Body of pancreas (tissue), 4 donors: ENCODE results near the gene ZC3H12C. TPM values are rescaled to one million over a fixed set of nuclear protein-coding genes. Genes with fewer than 3 reads are reported as not detected.

Experiments
- ATAC-seq: fragments of 150-250 bp; one replicate; pipeline ENCODE4 v1.9.1; 2016
- DNase-seq, 4 donors: peaks; one replicate each; pipeline ENCODE4 v3.0.0-alpha.2; 2019
- H3K27ac ChIP-seq, 4 donors: fragments of 200-600 bp; sonication (generic); 1 replicate in 3 of 4; 2 replicates in 1 of 4; pipeline versions ENCODE4 v1.5.1 to v1.6.1; 2016 to 2019; ENCODE audit warnings: mild to moderate bottlenecking in 1 of 4, mixed read lengths in 1 of 4, moderate library complexity in 1 of 4
- H3K27me3 ChIP-seq, 2 donors: fragments of 200-600 bp; sonication (generic); one replicate each; pipeline ENCODE4 v1.6.0; 2016; ENCODE audit warnings: mild to moderate bottlenecking in 1 of 2
- H3K36me3 ChIP-seq, 2 donors: fragments of 200-600 bp; sonication (generic); replicated peaks in 1 of 2; 2 replicates each; pipeline ENCODE4 v1.5.1; 2016; ENCODE audit warnings: low read depth in 2 of 2; ENCODE audit not compliant: insufficient read depth in 1 of 2
- H3K4me1 ChIP-seq: fragments of 200-600 bp; sonication (generic); one replicate; pipeline ENCODE4 v1.6.0; 2016
- H3K4me3 ChIP-seq, 2 donors: fragments of 200-600 bp; sonication (generic); 1 replicate in 1 of 2; 2 replicates in 1 of 2; pipeline ENCODE4 v1.5.1; 2016 to 2019
- H3K9me3 ChIP-seq, 3 donors: fragments of 200-600 bp; sonication (generic); 1 replicate in 2 of 3; 2 replicates in 1 of 3; pipeline ENCODE4 v1.5.1; 2016
- POLR2A ChIP-seq, 3 donors: fragments of 450-650 bp; IDR thresholded peaks; one replicate each; pipeline ENCODE4 v1.6.1; 2016; ENCODE audit warnings: antibody characterized with exemption in 3 of 3, mild to moderate bottlenecking in 2 of 3
- WGBS, 2 donors: methylation state at CpG; one replicate each; pipeline ENCODE4 v1.1.5; 2017; 5-methylcytosine and 5-hydroxymethylcytosine counted together
- intact Hi-C: fragments of 100-400 bp; cut with DNase I; formaldehyde crosslinking; loops from one replicate; pipeline ENCODE4 v1.15.1; 2023
- total RNA-seq, 2 donors: library from RNA; depleted of rRNA; stranded (reverse); fragments of >200 nt; gene quantifications; one replicate each; pipeline ENCODE4 v1.1.0, GENCODE V29; 2016
- TF ChIP-seq, protein P1 (sequence below), 7 experiments: fragments of 450-650 bp in 4 of 7; fragments of 200-600 bp in 3 of 7; sonication (generic) in 3 of 7; IDR thresholded peaks; one replicate each; pipeline ENCODE4 v1.5.1; 2016 to 2019; ENCODE audit warnings: antibody characterized with exemption in 7 of 7

ZC3H12C gene
- total RNA-seq, 2 donors from 2014 or later, result 7.3 to 7.8 TPM

DNA sequence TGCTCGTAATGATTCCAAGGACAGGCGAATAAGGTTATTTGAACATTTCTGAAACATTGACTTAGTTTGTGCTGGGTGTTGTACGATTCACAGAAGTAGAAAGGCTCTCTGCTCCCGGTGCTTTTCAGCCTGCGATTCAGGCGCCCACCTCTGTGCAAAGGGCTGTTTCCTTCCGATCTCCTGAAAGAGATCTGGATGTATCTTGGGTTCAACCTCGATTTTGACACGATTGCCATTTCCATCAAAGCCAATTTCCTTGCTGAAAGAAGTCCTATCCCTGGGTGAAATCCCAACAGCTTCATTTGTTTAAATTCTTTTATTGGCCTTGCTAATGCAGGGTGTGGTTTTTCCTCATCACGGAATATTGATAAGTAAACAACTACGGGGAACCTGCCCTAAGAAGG, 1.1 kb upstream of the ZC3H12C start:
- WGBS, 2 donors, result 9 to 15% methylated on average over 11 of the region's 11 CpGs
- intact Hi-C loops, result no loop called here
- no peak for ATAC-seq

DNA sequence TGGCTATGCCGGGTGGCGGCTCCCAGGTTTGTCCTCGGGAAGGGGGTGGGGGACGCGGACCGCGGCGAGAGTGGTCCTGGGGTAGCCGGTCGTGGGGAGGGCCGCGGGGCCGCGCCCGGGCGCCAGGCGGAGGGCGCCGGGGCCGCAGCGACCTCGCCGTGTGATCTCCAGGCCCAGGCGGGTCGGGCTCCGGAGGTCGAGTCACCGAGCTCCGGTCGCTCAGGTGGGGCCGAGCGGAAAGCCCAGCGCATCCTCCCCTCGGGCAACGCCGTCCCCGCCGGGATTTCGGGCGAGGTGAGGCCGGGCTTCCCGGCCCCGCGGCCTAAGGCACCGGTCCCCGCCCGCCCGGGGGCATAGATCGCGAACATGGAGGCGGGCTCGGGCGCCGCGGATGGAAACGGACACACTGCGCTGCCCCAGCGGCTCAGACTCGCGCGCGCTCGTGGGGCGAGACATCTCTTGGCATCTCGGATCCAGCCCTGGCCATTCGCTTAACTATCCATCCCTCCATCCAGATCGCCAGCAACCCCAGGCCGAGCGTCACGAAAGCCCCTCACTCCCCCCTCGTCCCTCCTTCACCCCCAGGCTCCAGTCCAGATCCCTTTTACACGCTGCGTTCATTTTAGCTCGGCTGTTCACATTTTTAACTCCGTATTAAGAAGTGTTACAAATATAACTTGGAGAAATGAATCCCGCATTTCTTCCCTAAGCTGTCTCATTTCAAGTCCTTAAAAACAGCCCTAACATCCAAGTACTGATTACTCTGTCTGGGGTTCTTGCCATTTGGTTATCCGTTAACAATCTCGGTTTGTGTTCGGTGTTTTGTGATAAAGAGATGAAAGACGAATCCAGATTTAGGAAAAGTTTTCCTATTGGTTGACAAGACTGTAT, 460 bp downstream of the ZC3H12C start:
- intact Hi-C loops, result no loop called here
- H3K9me3 ChIP-seq, result no peaks in the 10 kb centered on the region
- H3K4me3 ChIP-seq, result peak overlapping the region; percentile 49 to 71
- WGBS, 2 donors, result 1% methylated on average over 20 to 71 of the region's 80 CpGs
- peaks cover 6% of the 10 kb centered on the region for H3K4me1 ChIP-seq
- ATAC-seq (peak; percentile 28), DNase-seq (peak; percentile 43 to 62 (median 48))
- H3K36me3 ChIP-seq, result no peaks in the 10 kb centered on the region
- no peaks in the 10 kb centered on the region for H3K27me3 ChIP-seq
- H3K27ac ChIP-seq, result peak overlapping the region; percentile 85 to 95 (median 90)
- TF ChIP-seq, protein P1, sequence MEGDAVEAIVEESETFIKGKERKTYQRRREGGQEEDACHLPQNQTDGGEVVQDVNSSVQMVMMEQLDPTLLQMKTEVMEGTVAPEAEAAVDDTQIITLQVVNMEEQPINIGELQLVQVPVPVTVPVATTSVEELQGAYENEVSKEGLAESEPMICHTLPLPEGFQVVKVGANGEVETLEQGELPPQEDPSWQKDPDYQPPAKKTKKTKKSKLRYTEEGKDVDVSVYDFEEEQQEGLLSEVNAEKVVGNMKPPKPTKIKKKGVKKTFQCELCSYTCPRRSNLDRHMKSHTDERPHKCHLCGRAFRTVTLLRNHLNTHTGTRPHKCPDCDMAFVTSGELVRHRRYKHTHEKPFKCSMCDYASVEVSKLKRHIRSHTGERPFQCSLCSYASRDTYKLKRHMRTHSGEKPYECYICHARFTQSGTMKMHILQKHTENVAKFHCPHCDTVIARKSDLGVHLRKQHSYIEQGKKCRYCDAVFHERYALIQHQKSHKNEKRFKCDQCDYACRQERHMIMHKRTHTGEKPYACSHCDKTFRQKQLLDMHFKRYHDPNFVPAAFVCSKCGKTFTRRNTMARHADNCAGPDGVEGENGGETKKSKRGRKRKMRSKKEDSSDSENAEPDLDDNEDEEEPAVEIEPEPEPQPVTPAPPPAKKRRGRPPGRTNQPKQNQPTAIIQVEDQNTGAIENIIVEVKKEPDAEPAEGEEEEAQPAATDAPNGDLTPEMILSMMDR (IDR thresholded peaks at IDR 0.05), result no peak
- TF ChIP-seq POLR2A (IDR thresholded peaks at IDR 0.05), result peak; percentile 6 to 32 (median 27)

More for the DNA sequence above, 1.1 kb upstream of the ZC3H12C start:
- Histone ChIP-seq H3K36me3 (no peaks in the 10 kb centered on the region), H3K4me3 (peak overlapping the region; percentile 8 to 23), H3K27me3 (no peaks in the 10 kb centered on the region), H3K9me3 (no peaks in the 10 kb centered on the region), H3K27ac (peak overlapping the region; percentile 85 to 95 (median 90)), H3K4me1 (peaks cover 6% of the 10 kb centered on the region)
- no peak for DNase-seq
- TF ChIP-seq, protein P1 (IDR thresholded peaks at IDR 0.05), result no peak
- no peak for TF ChIP-seq POLR2A (IDR thresholded peaks at IDR 0.05)

DNA sequence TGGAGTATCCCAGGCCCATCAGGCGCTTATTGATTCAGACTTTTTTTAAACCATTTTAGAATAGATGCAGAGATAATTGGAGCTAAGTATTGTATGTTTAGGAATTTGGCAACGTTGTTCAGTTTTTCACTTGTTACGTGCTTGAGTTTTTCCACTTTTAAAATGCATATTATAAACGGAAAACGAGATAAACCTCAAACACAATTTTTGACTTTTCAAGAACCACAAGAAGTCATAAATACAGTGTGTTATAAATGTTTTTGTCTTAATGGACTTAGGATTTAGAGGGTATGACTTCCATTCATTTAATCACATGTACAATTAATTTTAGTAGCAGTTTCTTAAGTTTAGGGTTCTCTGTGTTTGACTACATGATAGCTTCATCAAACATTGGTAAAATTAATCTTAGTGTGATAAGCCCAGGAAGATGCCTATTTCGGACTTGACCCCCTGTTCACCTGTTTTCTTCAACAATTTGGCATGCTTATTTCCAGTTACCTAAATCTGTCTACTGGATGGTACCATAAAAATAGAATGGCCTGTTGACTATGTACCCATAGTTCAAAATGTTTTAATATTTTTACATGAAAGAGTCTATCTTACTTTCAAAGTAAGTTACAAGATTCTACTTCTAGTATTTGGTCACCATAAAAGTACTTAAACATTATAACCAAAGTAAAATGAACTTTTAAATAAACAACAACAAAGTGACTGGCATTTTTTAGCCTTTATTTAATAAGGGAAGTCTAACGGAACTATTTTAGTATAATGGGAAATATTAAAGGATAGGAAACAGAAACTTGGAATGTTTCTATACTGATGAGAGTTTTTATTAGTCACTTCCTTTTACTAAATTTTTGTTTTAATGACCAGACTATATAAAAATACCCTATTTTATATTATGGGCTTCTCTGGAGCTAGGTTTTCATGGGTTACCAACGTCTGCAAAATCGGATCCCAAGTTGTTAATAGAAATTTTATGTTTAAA, 1.4 kb downstream of the ZC3H12C start:
- no peak for TF ChIP-seq POLR2A (IDR thresholded peaks at IDR 0.05)
- TF ChIP-seq, protein P1 (IDR thresholded peaks at IDR 0.05), result no peak
- DNase-seq (no peak), ATAC-seq (no peak)
- 44 to 45% methylated on average over 9 of the region's 9 CpGs for WGBS, 2 donors
- Histone ChIP-seq H3K27me3 (no peaks in the 10 kb centered on the region), H3K27ac (peak overlapping the region in 3 of 4 donors; percentile 85 to 95 (median 91)), H3K4me1 (peaks cover 6% of the 10 kb centered on the region), H3K9me3 (no peaks in the 10 kb centered on the region), H3K36me3 (no peaks in the 10 kb centered on the region), H3K4me3 (no peak overlapping the region)
- intact Hi-C loops, result no loop called here

DNA sequence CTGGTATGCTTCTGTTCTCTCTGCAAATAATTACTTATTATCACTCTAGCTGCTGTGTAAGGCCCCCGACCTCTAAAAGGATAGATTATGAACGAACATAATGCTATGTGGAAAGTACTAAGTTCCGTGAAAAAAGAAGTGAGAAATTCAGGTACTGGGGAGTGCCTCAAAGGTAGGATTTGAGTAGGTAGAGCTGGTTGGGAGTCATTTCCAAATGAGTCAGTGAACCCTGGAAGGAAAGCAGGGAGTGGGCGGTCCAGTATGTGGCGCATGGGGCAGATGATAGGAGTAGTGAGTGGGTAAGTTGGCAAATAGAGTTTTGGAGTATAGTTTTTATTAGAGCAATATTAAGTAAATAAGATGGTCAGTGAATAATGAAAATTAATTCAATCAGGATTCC, 2.4 kb downstream of the ZC3H12C start:
- Histone ChIP-seq H3K9me3 (no peaks in the 10 kb centered on the region), H3K4me1 (peaks cover 6% of the 10 kb centered on the region), H3K4me3 (no peak overlapping the region), H3K27me3 (no peaks in the 10 kb centered on the region), H3K27ac (no peak overlapping the region), H3K36me3 (no peaks in the 10 kb centered on the region)
- ATAC-seq, result no peak
- DNase-seq, result no peak
- intact Hi-C loops, result no loop called here
- 73 to 76% methylated on average over 5 of the region's 5 CpGs for WGBS, 2 donors
- TF ChIP-seq, protein P1 (IDR thresholded peaks at IDR 0.05), result no peak
- no peak for TF ChIP-seq POLR2A (IDR thresholded peaks at IDR 0.05)
